Activated T-cell treated with anti-CD3 and anti-CD28 coated beads for 48 hours (primary cell): ENCODE data around the gene SYTL2.

Experiments used
- DNase-seq: peaks from one replicate; pipeline ENCODE4 v3.0.0-alpha.2; 2020; ENCODE audit warnings: low read depth

Gene SYTL2

GRCh38 chr11:85762226-85762625 is 48.7 kb downstream of the SYTL2 start:
- no peak for DNase-seq

- no peak for DNase-seq
Measured at GRCh38 chr11:85759915-85760314, 51.0 kb downstream of the SYTL2 start.

- DNase-seq = no peak
Measured at GRCh38 chr11:85758480-85759039, 52.4 kb downstream of the SYTL2 start.

- DNase-seq = no peak
Measured at GRCh38 chr11:85758026-85758425, 52.9 kb downstream of the SYTL2 start.

- no peak for DNase-seq
Measured at GRCh38 chr11:85756401-85757200, 54.3 kb downstream of the SYTL2 start.

GRCh38 chr11:85755701-85756100 is 55.2 kb downstream of the SYTL2 start:
- DNase-seq = no peak

GRCh38 chr11:85755285-85755684 is 55.7 kb downstream of the SYTL2 start:
- DNase-seq = no peak

- peak; percentile 73 for DNase-seq
Measured at GRCh38 chr11:85752890-85753581, 57.9 kb downstream of the SYTL2 start.

- DNase-seq = no peak
Measured at GRCh38 chr11:85752201-85752889, 58.6 kb downstream of the SYTL2 start.

GRCh38 chr11:85751724-85752123 is 59.2 kb downstream of the SYTL2 start:
- no peak for DNase-seq

- no peak for DNase-seq
Measured at GRCh38 chr11:85750646-85751045, 60.3 kb downstream of the SYTL2 start.

- DNase-seq = no peak
Measured at GRCh38 chr11:85749884-85750283, 61.1 kb downstream of the SYTL2 start.

GRCh38 chr11:85749287-85749834 is 61.6 kb downstream of the SYTL2 start:
- no peak for DNase-seq

- DNase-seq = no peak
Measured at GRCh38 chr11:85748455-85748891, 62.5 kb downstream of the SYTL2 start.

- no peak for DNase-seq
Measured at GRCh38 chr11:85746670-85747069, 64.3 kb downstream of the SYTL2 start.

- DNase-seq = no peak
Measured at GRCh38 chr11:85745626-85746025, 65.3 kb downstream of the SYTL2 start.

GRCh38 chr11:85742873-85743275 is 68.1 kb downstream of the SYTL2 start:
- no peak for DNase-seq

GRCh38 chr11:85742348-85742747 is 68.6 kb downstream of the SYTL2 start:
- DNase-seq = no peak

GRCh38 chr11:85740481-85741400 is 70.2 kb downstream of the SYTL2 start:
- DNase-seq = no peak

GRCh38 chr11:85737738-85738137 is 73.2 kb downstream of the SYTL2 start:
- no peak for DNase-seq

- no peak for DNase-seq
Measured at GRCh38 chr11:85735876-85736460, 75.0 kb downstream of the SYTL2 start.
